HG03558 (cell line): ENCODE measurements around the gene APBA2.

Experiments
- ATAC-seq: cut with Tn5 transposase; IDR thresholded peaks from one replicate; pipeline ENCODE4 v1.9.1; 2021; ENCODE audit warnings: moderate number of reproducible peaks; ENCODE audit not compliant: unreplicated experiment; ENCODE audit errors: extremely low read depth

The APBA2 gene

GRCh38 chr15:28975766-28976179 lies 90.0 kb downstream of the APBA2 start:
- ATAC-seq, result no peak

- ATAC-seq, result no peak
Observed at GRCh38 chr15:28977377-28978010, 91.7 kb downstream of the APBA2 start.

- ATAC-seq, result no peak
Observed at GRCh38 chr15:28978011-28978378, 92.2 kb downstream of the APBA2 start.

- no peak for ATAC-seq
Observed at GRCh38 chr15:28978661-28979060, 92.9 kb downstream of the APBA2 start.

- ATAC-seq, result no peak
Observed at GRCh38 chr15:28979208-28979841, 93.6 kb downstream of the APBA2 start.

GRCh38 chr15:28980709-28981350 lies 95.1 kb downstream of the APBA2 start:
- ATAC-seq, result no peak

- ATAC-seq, result no peak
Observed at GRCh38 chr15:28981351-28981720, 95.6 kb downstream of the APBA2 start.

- no peak for ATAC-seq
Observed at GRCh38 chr15:28981921-28982320, 96.1 kb downstream of the APBA2 start.

- ATAC-seq, result no peak
Observed at GRCh38 chr15:28982886-28983285, 97.1 kb downstream of the APBA2 start.

GRCh38 chr15:28983432-28984311 lies 97.9 kb downstream of the APBA2 start:
- no peak for ATAC-seq

- no peak for ATAC-seq
Observed at GRCh38 chr15:28984421-28985315, 98.9 kb downstream of the APBA2 start.

GRCh38 chr15:28985316-28985645 lies 99.5 kb downstream of the APBA2 start:
- no peak for ATAC-seq

GRCh38 chr15:28985691-28986090 lies 99.9 kb downstream of the APBA2 start:
- no peak for ATAC-seq

- ATAC-seq, result no peak
Observed at GRCh38 chr15:28986108-28986507, 100.3 kb downstream of the APBA2 start.

GRCh38 chr15:28986726-28987125 lies 101.0 kb downstream of the APBA2 start:
- ATAC-seq, result no peak

GRCh38 chr15:28987337-28987736 lies 101.6 kb downstream of the APBA2 start:
- ATAC-seq, result no peak

GRCh38 chr15:28989239-28989830 lies 103.6 kb downstream of the APBA2 start:
- ATAC-seq, result no peak

GRCh38 chr15:28989896-28990295 lies 104.1 kb downstream of the APBA2 start:
- no peak for ATAC-seq

GRCh38 chr15:28990390-28990789 lies 104.6 kb downstream of the APBA2 start:
- no peak for ATAC-seq
